GM21360 (cell line): ENCODE measurements around the gene PIGR.

Experiments
- ATAC-seq: cut with Tn5 transposase; IDR thresholded peaks from one replicate; pipeline ENCODE4 v1.9.1; 2021; ENCODE audit warnings: mild to moderate bottlenecking, moderate library complexity; ENCODE audit not compliant: unreplicated experiment

Gene PIGR

GRCh38 chr1:206911064-206911663 lies 35.1 kb downstream of the PIGR start:
- ATAC-seq, result no peak

- no peak for ATAC-seq
Measured at GRCh38 chr1:206909883-206910318, 36.4 kb downstream of the PIGR start.

GRCh38 chr1:206909161-206909882 lies 36.9 kb downstream of the PIGR start:
- ATAC-seq, result no peak

- no peak for ATAC-seq
Measured at GRCh38 chr1:206908038-206908437, 38.2 kb downstream of the PIGR start.

- no peak for ATAC-seq
Measured at GRCh38 chr1:206907304-206907991, 38.8 kb downstream of the PIGR start.

GRCh38 chr1:206905295-206906164 lies 40.7 kb downstream of the PIGR start:
- ATAC-seq, result no peak

- ATAC-seq, result no peak
Measured at GRCh38 chr1:206904423-206905142, 41.7 kb downstream of the PIGR start.

- ATAC-seq, result no peak
Measured at GRCh38 chr1:206903687-206904086, 42.6 kb downstream of the PIGR start.

- ATAC-seq, result no peak
Measured at GRCh38 chr1:206902702-206903101, 43.6 kb downstream of the PIGR start.

- no peak for ATAC-seq
Measured at GRCh38 chr1:206901944-206902343, 44.3 kb downstream of the PIGR start.

GRCh38 chr1:206900149-206900548 lies 46.1 kb downstream of the PIGR start:
- ATAC-seq, result no peak

- no peak for ATAC-seq
Measured at GRCh38 chr1:206899717-206900116, 46.5 kb downstream of the PIGR start.

- ATAC-seq, result no peak
Measured at GRCh38 chr1:206898915-206899431, 47.3 kb downstream of the PIGR start.

- no peak for ATAC-seq
Measured at GRCh38 chr1:206898089-206898914, 48.0 kb downstream of the PIGR start.

GRCh38 chr1:206897175-206897574 lies 49.1 kb downstream of the PIGR start, which contains the start of gene IL24:
IL24 (plus strand) TSS chr1:206897443; CDS start chr1:206897833, 390 bp downstream.
- ATAC-seq, result no peak

- no peak for ATAC-seq
Measured at GRCh38 chr1:206896261-206896660, 50.0 kb downstream of the PIGR start.

GRCh38 chr1:206895837-206896242 lies 50.4 kb downstream of the PIGR start:
- ATAC-seq, result no peak

- ATAC-seq, result no peak
Measured at GRCh38 chr1:206895325-206895724, 50.9 kb downstream of the PIGR start.

- no peak for ATAC-seq
Measured at GRCh38 chr1:206893380-206893779, 52.9 kb downstream of the PIGR start.
